HepG2 (cell line): ENCODE results near the gene BEAN1. TPM values are rescaled to one million over a fixed set of nuclear protein-coding genes. Genes with fewer than 3 reads are reported as not detected.
A peak's percentile ranks its signal among the peaks of the same experiment; 100 is the strongest.

ENCODE experiments used
- RARA ChIP-seq: IDR thresholded peaks from 2 replicates; pipeline ENCODE4 v1.6.1; 2016; ENCODE audit warnings: missing genetic modification reagents, missing compliant biosample characterization
- RXRA ChIP-seq: sonication (generic); formaldehyde crosslinking; IDR thresholded peaks from 2 replicates; pipeline ENCODE4 v1.5.1; 2020; ENCODE audit warnings: missing genetic modification reagents
- SMAD9 ChIP-seq: sonication (generic); formaldehyde crosslinking; IDR thresholded peaks from 2 replicates; pipeline ENCODE4 v1.5.1; 2020; ENCODE audit warnings: mild to moderate bottlenecking, missing genetic modification reagents
- SRSF1 ChIP-seq: fragments of 200-400 bp; formaldehyde crosslinking; optimal IDR thresholded peaks from 2 replicates; pipeline ENCODE3; 2017; ENCODE audit warnings: mild to moderate bottlenecking, low read depth, low read length, moderate library complexity
- ZBTB34 ChIP-seq: sonication (generic); formaldehyde crosslinking; IDR thresholded peaks from 2 replicates; pipeline ENCODE4 v1.8.0; 2022; ENCODE audit warnings: mild to moderate bottlenecking, missing genetic modification reagents
- ZC3H13 ChIP-seq: sonication (generic); formaldehyde crosslinking; IDR thresholded peaks from 2 replicates; pipeline ENCODE4 v1.8.1; 2023; ENCODE audit warnings: mild to moderate bottlenecking, missing genetic modification reagents, moderate library complexity
- ZEB1 ChIP-seq: IDR thresholded peaks from 2 replicates; pipeline ENCODE4 v1.6.1; 2012; ENCODE audit warnings: mild to moderate bottlenecking, low read depth, inconsistent platforms; ENCODE audit not compliant: insufficient replicate concordance
- ZNF280D ChIP-seq: sonication (generic); formaldehyde crosslinking; IDR thresholded peaks from 2 replicates; pipeline ENCODE4 v1.5.1; 2020; ENCODE audit warnings: mild to moderate bottlenecking, missing genetic modification reagents
- ZNF709 ChIP-seq: sonication (generic); formaldehyde crosslinking; IDR thresholded peaks from 2 replicates; pipeline ENCODE4 v1.5.0; 2020; ENCODE audit warnings: mild to moderate bottlenecking, missing genetic modification reagents
- ZNF710 ChIP-seq: sonication (generic); formaldehyde crosslinking; IDR thresholded peaks from 2 replicates; pipeline ENCODE4 v1.5.0; 2020; ENCODE audit warnings: mild to moderate bottlenecking, missing genetic modification reagents, borderline replicate concordance
- ZNF747 ChIP-seq: sonication (generic); formaldehyde crosslinking; IDR thresholded peaks from 2 replicates; pipeline ENCODE4 v1.8.1; 2023; ENCODE audit warnings: missing genetic modification reagents, mild to moderate bottlenecking, borderline replicate concordance
- ZNF75D ChIP-seq: sonication (generic); formaldehyde crosslinking; IDR thresholded peaks from 2 replicates; pipeline ENCODE4 v1.8.1; 2023; ENCODE audit warnings: missing genetic modification reagents, mild to moderate bottlenecking, borderline replicate concordance
- ZNF839 ChIP-seq: sonication (generic); formaldehyde crosslinking; IDR thresholded peaks from 2 replicates; pipeline ENCODE4 v1.4.0; 2020; ENCODE audit warnings: missing genetic modification reagents, mild to moderate bottlenecking, borderline replicate concordance
- ZSCAN9 ChIP-seq: IDR thresholded peaks from 2 replicates; pipeline ENCODE4 v1.6.1; 2016; ENCODE audit warnings: borderline replicate concordance
- polyA plus RNA-seq, 8 experiments: library from polyadenylated mRNA; depleted of rRNA in 3 of 8; stranded (reverse) in 7 of 8; unstranded in 1 of 8; fragments of >200 nt; fragmentation: Illumina TruSeq in 4 of 8; extraction: Trizol in 4 of 8; gene quantifications; 2 replicates each; pipeline versions ENCODE4 v1.2.1 to v1.2.3, GENCODE V29; 2011 to 2016; ENCODE audit warnings: low read depth in 4 of 8, missing spikeins in 1 of 8, mixed read lengths in 1 of 8; ENCODE audit not compliant: insufficient read depth in 1 of 8
- total RNA-seq, 5 experiments: library from RNA; depleted of rRNA; stranded (reverse); fragments of >200 nt; fragmentation: Illumina TruSeq; extraction: Trizol; gene quantifications; 2 replicates each; pipeline ENCODE4 v1.2.3, GENCODE V29; 2016; ENCODE audit warnings: low read depth in 1 of 5
- TF ChIP-seq, protein P1 (sequence below): sonication (generic); formaldehyde crosslinking; IDR thresholded peaks from 2 replicates; pipeline ENCODE4 v1.4.0; 2020; ENCODE audit warnings: missing genetic modification reagents, borderline replicate concordance
- TF ChIP-seq, protein P2 (sequence below): sonication (generic); formaldehyde crosslinking; IDR thresholded peaks from 2 replicates; pipeline ENCODE4 v1.4.0; 2020; ENCODE audit warnings: missing genetic modification reagents, low read depth, mild to moderate bottlenecking, borderline replicate concordance

BEAN1 gene
- total and polyA plus RNA-seq, 2 of the 13 experiments (the other 11 are each of a cell fraction or from before 2014, with no cell fraction given) = 0.53 to 1.4 TPM

GRCh38 chr16:66444049-66444481 is 17.0 kb downstream of the BEAN1 start (continued):
- TF ChIP-seq ZNF280D = no peak
- 0 out of 2 replicates have a peak, but pooled peaks have one; percentile 23 for TF ChIP-seq ZC3H13 (CRISPR knock-in tag)
- TF ChIP-seq ZBTB34 = no peak
- TF ChIP-seq, protein P1, sequence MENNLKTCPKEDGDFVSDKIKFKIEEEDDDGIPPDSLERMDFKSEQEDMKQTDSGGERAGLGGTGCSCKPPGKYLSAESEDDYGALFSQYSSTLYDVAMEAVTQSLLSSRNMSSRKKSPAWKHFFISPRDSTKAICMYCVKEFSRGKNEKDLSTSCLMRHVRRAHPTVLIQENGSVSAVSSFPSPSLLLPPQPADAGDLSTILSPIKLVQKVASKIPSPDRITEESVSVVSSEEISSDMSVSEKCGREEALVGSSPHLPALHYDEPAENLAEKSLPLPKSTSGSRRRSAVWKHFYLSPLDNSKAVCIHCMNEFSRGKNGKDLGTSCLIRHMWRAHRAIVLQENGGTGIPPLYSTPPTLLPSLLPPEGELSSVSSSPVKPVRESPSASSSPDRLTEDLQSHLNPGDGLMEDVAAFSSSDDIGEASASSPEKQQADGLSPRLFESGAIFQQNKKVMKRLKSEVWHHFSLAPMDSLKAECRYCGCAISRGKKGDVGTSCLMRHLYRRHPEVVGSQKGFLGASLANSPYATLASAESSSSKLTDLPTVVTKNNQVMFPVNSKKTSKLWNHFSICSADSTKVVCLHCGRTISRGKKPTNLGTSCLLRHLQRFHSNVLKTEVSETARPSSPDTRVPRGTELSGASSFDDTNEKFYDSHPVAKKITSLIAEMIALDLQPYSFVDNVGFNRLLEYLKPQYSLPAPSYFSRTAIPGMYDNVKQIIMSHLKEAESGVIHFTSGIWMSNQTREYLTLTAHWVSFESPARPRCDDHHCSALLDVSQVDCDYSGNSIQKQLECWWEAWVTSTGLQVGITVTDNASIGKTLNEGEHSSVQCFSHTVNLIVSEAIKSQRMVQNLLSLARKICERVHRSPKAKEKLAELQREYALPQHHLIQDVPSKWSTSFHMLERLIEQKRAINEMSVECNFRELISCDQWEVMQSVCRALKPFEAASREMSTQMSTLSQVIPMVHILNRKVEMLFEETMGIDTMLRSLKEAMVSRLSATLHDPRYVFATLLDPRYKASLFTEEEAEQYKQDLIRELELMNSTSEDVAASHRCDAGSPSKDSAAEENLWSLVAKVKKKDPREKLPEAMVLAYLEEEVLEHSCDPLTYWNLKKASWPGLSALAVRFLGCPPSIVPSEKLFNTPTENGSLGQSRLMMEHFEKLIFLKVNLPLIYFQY (CRISPR knock-in tag) = no peak
- no peak for TF ChIP-seq ZNF75D
- TF ChIP-seq ZEB1 = no peak
- TF ChIP-seq ZNF839 (CRISPR knock-in tag) = no peak
- 0 out of 2 replicates have a peak, but pooled peaks have one; percentile 55 for TF ChIP-seq ZNF710 (CRISPR knock-in tag)
- TF ChIP-seq RARA (CRISPR knock-in tag) = 0 out of 2 replicates have a peak, but pooled peaks have one; percentile 5
- TF ChIP-seq ZNF709 (CRISPR knock-in tag) = no peak
- no peak for TF ChIP-seq ZNF747 (CRISPR knock-in tag)
- no peak for TF ChIP-seq SMAD9
- TF ChIP-seq SRSF1 = no peak
- 0 out of 2 replicates have a peak, but pooled peaks have one; percentile 20 for TF ChIP-seq ZSCAN9
- TF ChIP-seq, protein P2, sequence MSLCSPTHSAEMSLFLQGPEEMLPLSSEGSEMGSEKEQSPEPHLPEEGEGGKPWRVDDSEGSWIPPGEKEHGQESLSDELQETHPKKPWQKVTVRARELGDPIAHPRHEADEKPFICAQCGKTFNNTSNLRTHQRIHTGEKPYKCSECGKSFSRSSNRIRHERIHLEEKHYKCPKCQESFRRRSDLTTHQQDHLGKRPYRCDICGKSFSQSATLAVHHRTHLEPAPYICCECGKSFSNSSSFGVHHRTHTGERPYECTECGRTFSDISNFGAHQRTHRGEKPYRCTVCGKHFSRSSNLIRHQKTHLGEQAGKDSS = peak; percentile 36; the same call in 1 of the 2 replicates
- 0 out of 2 replicates have a peak, but pooled peaks have one; percentile 16 for TF ChIP-seq RXRA (CRISPR knock-in tag)
